Measurements from ENCODE around the gene ATG16L1. TPM values are rescaled to one million over a fixed set of nuclear protein-coding genes. Genes with fewer than 3 reads are reported as not detected.

The ATG16L1 gene

Small RNA genes lying within 50 kb of the gene (small RNA-seq; reads per million reads assigned to genes)
- gene RN7SL32P (ENCODE audit: insufficient read depth): not detected
- gene SCARNA5 (ENCODE audit: insufficient read depth): 557 reads per million, percentile 98 among the genes with 10 or more reads in this experiment
- gene SCARNA6 (ENCODE audit: insufficient read depth): 676 reads per million, percentile 99 among the genes with 10 or more reads in this experiment
